GM23338 (cell line): ENCODE results near the gene SEM1. TPM values are rescaled to one million over a fixed set of nuclear protein-coding genes. Genes with fewer than 3 reads are reported as not detected.

Experiments used
- ATAC-seq: fragments of 200-7000 bp; cut with Tn5 transposase; 3 replicates; pipeline ENCODE4 v1.9.1; 2020
- DNase-seq: peaks from one replicate; pipeline ENCODE4 v3.0.0-alpha.2; 2015; ENCODE audit warnings: low spot score
- H2AFZ ChIP-seq: fragments of 200-600 bp; sonication (generic); 2 replicates; pipeline ENCODE4 v1.8.0; 2016; ENCODE audit warnings: antibody characterized with exemption, mild to moderate bottlenecking, moderate library complexity
- H3F3A ChIP-seq: fragments of 200-600 bp; sonication (generic); replicated peaks from 2 replicates; pipeline ENCODE4 v1.8.0; 2017; ENCODE audit warnings: antibody characterized with exemption, mixed run types, low read depth
- H3K27ac ChIP-seq: fragments of 200-600 bp; sonication (generic); 2 replicates; pipeline ENCODE4 v1.6.1; 2016; ENCODE audit warnings: low read depth
- H3K27me3 ChIP-seq: fragments of 200-600 bp; sonication (generic); 2 replicates; pipeline ENCODE4 v1.8.0; 2016; ENCODE audit warnings: mild to moderate bottlenecking, mixed run types, moderate library complexity; ENCODE audit not compliant: insufficient read depth
- H3K36me3 ChIP-seq: fragments of 200-600 bp; sonication (generic); 2 replicates; pipeline ENCODE4 v1.8.0; 2016; ENCODE audit warnings: mild to moderate bottlenecking; ENCODE audit not compliant: insufficient read depth
- H3K4me1 ChIP-seq: fragments of 200-600 bp; sonication (generic); 2 replicates; pipeline ENCODE4 v1.8.0; 2016; ENCODE audit warnings: mild to moderate bottlenecking, moderate library complexity; ENCODE audit not compliant: insufficient read depth
- H3K4me2 ChIP-seq: fragments of 200-600 bp; sonication (generic); 2 replicates; pipeline ENCODE4 v1.7.1; 2017; ENCODE audit warnings: mixed run types
- H3K4me3 ChIP-seq: fragments of 200-600 bp; sonication (generic); 2 replicates; pipeline ENCODE4 v1.6.1; 2016; ENCODE audit warnings: mixed run types
- H3K79me2 ChIP-seq: fragments of 200-600 bp; sonication (generic); replicated peaks from 2 replicates; pipeline ENCODE4 v1.8.0; 2017; ENCODE audit warnings: mild to moderate bottlenecking; ENCODE audit not compliant: insufficient read depth
- H3K9me2 ChIP-seq: fragments of 200-600 bp; sonication (generic); 2 replicates; pipeline ENCODE4 v1.8.0; 2017; ENCODE audit not compliant: insufficient read depth
- H4K20me1 ChIP-seq: fragments of 200-600 bp; sonication (generic); replicated peaks from 2 replicates; pipeline ENCODE4 v1.8.0; 2017; ENCODE audit warnings: mild to moderate bottlenecking; ENCODE audit not compliant: insufficient read depth
- H3K27ac Mint-ChIP-seq: 2 replicates; pipeline ENCODE4 v1.8.0; 2020; ENCODE audit warnings: inconsistent platforms, mild to moderate bottlenecking, moderate library complexity, mixed read lengths
- H3K27me3 Mint-ChIP-seq: 3 replicates; pipeline ENCODE4 v1.8.0; 2022; ENCODE audit warnings: low read depth, mild to moderate bottlenecking, moderate library complexity, mixed read lengths, inconsistent platforms; ENCODE audit not compliant: insufficient read depth, poor library complexity
- H3K36me3 Mint-ChIP-seq: 3 replicates; pipeline ENCODE4 v1.8.0; 2021; ENCODE audit warnings: low read depth, mild to moderate bottlenecking, inconsistent platforms, moderate library complexity, mixed read lengths
- H3K4me1 Mint-ChIP-seq: 3 replicates; pipeline ENCODE4 v1.8.0; 2020; ENCODE audit warnings: mild to moderate bottlenecking, inconsistent platforms, mixed read lengths
- H3K4me3 Mint-ChIP-seq: 3 replicates; pipeline ENCODE4 v1.8.0; 2021; ENCODE audit warnings: moderate library complexity, mild to moderate bottlenecking, inconsistent platforms, mixed read lengths
- H3K9me3 Mint-ChIP-seq: 3 replicates; pipeline ENCODE4 v1.8.0; 2020; ENCODE audit warnings: moderate library complexity, mild to moderate bottlenecking, inconsistent platforms, mixed read lengths
- CREB1 ChIP-seq: fragments of 250-450 bp; sonication (Bioruptor Pico); IDR thresholded peaks from 2 replicates; pipeline ENCODE4 v1.5.0; 2020; ENCODE audit warnings: low read depth, mild to moderate bottlenecking, moderate library complexity
- CTCF ChIP-seq, 2 experiments: fragments of 200-600 bp in 1 of 2; sonication (generic) in 1 of 2; conservative IDR thresholded peaks; 2 replicates each; pipeline versions ENCODE4 v1.5.1 to v1.6.1; 2016 to 2017; ENCODE audit warnings: antibody characterized with exemption in 2 of 2, low read depth in 2 of 2, mild to moderate bottlenecking in 2 of 2, moderate library complexity in 1 of 2
- ETS1 ChIP-seq: IDR thresholded peaks from 2 replicates; pipeline ENCODE4 v1.6.1; 2016; ENCODE audit warnings: antibody characterized with exemption
- EZH2 ChIP-seq: fragments of 200-600 bp; sonication (generic); IDR thresholded peaks from one replicate; pipeline ENCODE4 v1.8.0; 2017; ENCODE audit warnings: antibody characterized with exemption, mild to moderate bottlenecking, low read depth; ENCODE audit not compliant: unreplicated experiment
- EZH2phosphoT487 ChIP-seq: fragments of 200-600 bp; sonication (generic); IDR thresholded peaks from one replicate; pipeline ENCODE4 v1.8.1; 2018; ENCODE audit warnings: antibody characterized with exemption; ENCODE audit not compliant: unreplicated experiment
- JUNB ChIP-seq: IDR thresholded peaks from one replicate; pipeline ENCODE4 v1.6.1; 2016; ENCODE audit warnings: antibody characterized with exemption; ENCODE audit not compliant: unreplicated experiment
- NANOG ChIP-seq: IDR thresholded peaks from 2 replicates; pipeline ENCODE4 v1.6.1; 2016; ENCODE audit warnings: antibody characterized with exemption, borderline replicate concordance
- POLR2AphosphoS5 ChIP-seq: IDR thresholded peaks from 2 replicates; pipeline ENCODE4 v1.6.1; 2016; ENCODE audit warnings: antibody characterized with exemption, low read depth
- REST ChIP-seq: IDR thresholded peaks from one replicate; pipeline ENCODE4 v1.6.1; 2018; ENCODE audit warnings: antibody characterized with exemption; ENCODE audit not compliant: unreplicated experiment
- STAT1 ChIP-seq: IDR thresholded peaks from one replicate; pipeline ENCODE4 v1.6.1; 2016; ENCODE audit warnings: antibody characterized with exemption; ENCODE audit not compliant: unreplicated experiment
- ZNF114 ChIP-seq: fragments of 250-450 bp; sonication (Bioruptor Pico); IDR thresholded peaks from 2 replicates; pipeline ENCODE4 v1.5.0; 2020; ENCODE audit warnings: mild to moderate bottlenecking, moderate library complexity
- ZNF331 ChIP-seq: fragments of 250-450 bp; sonication (Bioruptor Pico); IDR thresholded peaks from 2 replicates; pipeline ENCODE4 v1.5.0; 2020; ENCODE audit warnings: low read depth, mild to moderate bottlenecking, moderate library complexity
- ZNF462 ChIP-seq: fragments of 250-450 bp; sonication (Bioruptor Pico); IDR thresholded peaks from 2 replicates; pipeline ENCODE4 v1.5.0; 2020; ENCODE audit warnings: mild to moderate bottlenecking, moderate library complexity
- polyA plus RNA-seq: library from polyadenylated mRNA; unstranded; fragments of >200 nt; fragmentation: Nextera tagmentation; extraction: Ambion mirVana; gene quantifications from 2 replicates; pipeline ENCODE4 v1.2.1, GENCODE V29; 2016
- total RNA-seq: library from RNA; depleted of rRNA; stranded (reverse); fragments of >200 nt; shearing (Covaris generic); gene quantifications from 2 replicates; pipeline ENCODE4 v1.2.3, GENCODE V29; 2014

Gene SEM1
- total and polyA plus RNA-seq, 2 experiments from 2014 or later, result 71.7 to 1,042 TPM

- ATAC-seq, result no peak
- H3K4me3 Mint-ChIP-seq, result no peak overlapping the region
- H3K4me1 ChIP-seq, result peaks cover 18% of the 10 kb centered on the region
- H3K9me2 ChIP-seq, result no peaks in the 10 kb centered on the region
- H3K27me3 ChIP-seq, result no peaks in the 10 kb centered on the region
- H3K79me2 ChIP-seq, result no peaks in the 10 kb centered on the region
- DNase-seq, result no peak
- H3K4me2 ChIP-seq, result 0 out of 2 replicates have a peak overlapping the region, but pooled peaks have one; percentile 35
- no peaks in the 10 kb centered on the region for H4K20me1 ChIP-seq
- no peak overlapping the region for H3K27ac Mint-ChIP-seq
- H3K27ac ChIP-seq, result no peak overlapping the region
- H3K27me3 Mint-ChIP-seq, result no peaks in the 10 kb centered on the region
- H3K36me3 Mint-ChIP-seq, result no peaks in the 10 kb centered on the region
- H3K36me3 ChIP-seq, result no peaks in the 10 kb centered on the region
- no peak overlapping the region for H2AFZ ChIP-seq
- H3K4me3 ChIP-seq, result no peak overlapping the region
- H3K9me3 Mint-ChIP-seq, result no peaks in the 10 kb centered on the region
- TF ChIP-seq ETS1 (no peak), CREB1 (CRISPR knock-in tag) (no peak), ZNF114 (no peak), EZH2phosphoT487 (no peak), JUNB (no peak), NANOG (no peak), CTCF (conservative IDR thresholded peaks at IDR 0.05; ENCODE audit: low read depth in 2 of 2) (no peak), STAT1 (no peak), EZH2 (no peak), REST (no peak), ZNF331 (CRISPR knock-in tag) (no peak), POLR2AphosphoS5 (no peak), ZNF462 (no peak)
- no peaks in the 10 kb centered on the region for H3F3A ChIP-seq
- peaks cover 20% of the 10 kb centered on the region; the same call in 2 of the 3 replicates for H3K4me1 Mint-ChIP-seq
Observed at GRCh38 chr7:96738705-96739104, 29.1 kb upstream of the SEM1 start.
